Measurements from ENCODE around the gene PXMP2. TPM values are rescaled to one million over a fixed set of nuclear protein-coding genes. Genes with fewer than 3 reads are reported as not detected.

Gene PXMP2
- polyA plus RNA-seq, 1 donor (not counting 4 experiments of a cell fraction or from before 2014, with no cell fraction given): 18.0 TPM

DNA sequence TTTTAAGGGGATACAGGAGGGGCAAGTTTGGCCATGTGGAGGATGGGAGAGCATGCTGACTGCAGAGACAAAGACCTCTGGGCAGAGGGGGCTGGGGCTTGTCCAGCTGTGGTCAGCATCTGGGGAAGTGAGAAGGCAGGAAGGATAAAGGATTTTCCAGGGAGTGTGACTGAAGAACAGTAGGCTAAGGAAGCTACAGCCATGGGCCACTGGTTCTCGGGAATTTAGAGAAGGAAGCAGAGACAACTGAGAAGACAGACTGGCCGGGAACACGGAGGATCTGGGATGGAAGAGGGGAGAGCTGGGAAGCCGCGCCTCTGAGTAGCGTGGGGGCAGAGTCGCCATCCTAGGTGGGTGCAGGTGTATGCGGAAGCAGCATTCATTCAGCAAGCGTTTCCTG, 16.3 kb downstream of the PXMP2 start:
- no peak overlapping the region for H2AFZ ChIP-seq (ENCODE audit: control insufficient read depth, low read length)
- no peak for TF ChIP-seq EZH2 (IDR thresholded peaks at IDR 0.05; ENCODE audit: low read length)
- no peak for TF ChIP-seq CTCF (optimal IDR thresholded peaks at IDR 0.05 in 1 of 3, IDR thresholded peaks at IDR 0.05 in 1 of 3, conservative IDR thresholded peaks at IDR 0.05 in 1 of 3; ENCODE audit: extremely low read depth in 1 of 3, insufficient read depth in 2 of 3, low read length in 3 of 3)
- no peaks in the 10 kb centered on the region for H3K27me3 ChIP-seq (ENCODE audit: control insufficient read depth, extremely low read depth, insufficient read depth, low read length)
- dilution Hi-C loops (cut with MboI; ENCODE audit: extremely low pct_ligation_motif_present, low sequenced_read_pairs): no loop called here
- H3K9ac ChIP-seq (ENCODE audit: control insufficient read depth, extremely low read depth, insufficient read depth, low read length): no peak overlapping the region
- no peak overlapping the region for H3K27ac ChIP-seq (ENCODE audit: control insufficient read depth, insufficient read depth, low read length)
- peaks cover 0 to 11% of the 10 kb centered on the region in 2 experiments for H3K36me3 ChIP-seq (ENCODE audit: control insufficient read depth in 2 of 2, extremely low read depth in 1 of 2, insufficient read depth in 2 of 2, low read length in 2 of 2)
- no peak for FAIRE-seq
- H4K20me1 ChIP-seq (ENCODE audit: control insufficient read depth, extremely low read depth, insufficient read depth, low read length): no peaks in the 10 kb centered on the region
- DNase-seq (ENCODE audit: low read depth, low spot score): no peak
- H3K79me2 ChIP-seq (ENCODE audit: control insufficient read depth, insufficient read depth, low read length): no peaks in the 10 kb centered on the region
- H3K9me3 ChIP-seq (ENCODE audit: control insufficient read depth, low read depth, low read length): no peaks in the 10 kb centered on the region
- H3K4me1 ChIP-seq (ENCODE audit: control insufficient read depth, extremely low read depth, insufficient read depth, low read length): no peaks in the 10 kb centered on the region
- no peak overlapping the region for H3K4me3 ChIP-seq (ENCODE audit: control insufficient read depth in 2 of 3, extremely low read depth in 1 of 3, insufficient read depth in 2 of 3, low read depth in 1 of 3, low read length in 3 of 3)
- no peak overlapping the region for H3K4me2 ChIP-seq (ENCODE audit: control insufficient read depth, extremely low read depth, insufficient read depth, low read depth, low read length)
- H3K9me1 ChIP-seq (ENCODE audit: control insufficient read depth, extremely low read depth, insufficient read depth, low read length): no peaks in the 10 kb centered on the region

- dilution Hi-C loops (cut with MboI; ENCODE audit: extremely low pct_ligation_motif_present, low sequenced_read_pairs): no loop called here
- TF ChIP-seq CTCF (optimal IDR thresholded peaks at IDR 0.05 in 1 of 3, IDR thresholded peaks at IDR 0.05 in 1 of 3, conservative IDR thresholded peaks at IDR 0.05 in 1 of 3; ENCODE audit: extremely low read depth in 1 of 3, insufficient read depth in 2 of 3, low read length in 3 of 3): no peak
- no peak for TF ChIP-seq EZH2 (IDR thresholded peaks at IDR 0.05; ENCODE audit: low read length)
- H3K9me1 ChIP-seq (ENCODE audit: control insufficient read depth, extremely low read depth, insufficient read depth, low read length): no peaks in the 10 kb centered on the region
- no peaks in the 10 kb centered on the region for H4K20me1 ChIP-seq (ENCODE audit: control insufficient read depth, extremely low read depth, insufficient read depth, low read length)
- H3K4me3 ChIP-seq (ENCODE audit: control insufficient read depth in 2 of 3, extremely low read depth in 1 of 3, insufficient read depth in 2 of 3, low read depth in 1 of 3, low read length in 3 of 3): no peak overlapping the region
- H3K79me2 ChIP-seq (ENCODE audit: control insufficient read depth, insufficient read depth, low read length): peaks cover 22% of the 10 kb centered on the region
- H3K4me1 ChIP-seq (ENCODE audit: control insufficient read depth, extremely low read depth, insufficient read depth, low read length): peaks cover 8% of the 10 kb centered on the region
- H3K27ac ChIP-seq (ENCODE audit: control insufficient read depth, insufficient read depth, low read length): no peak overlapping the region
- FAIRE-seq: no peak
- no peaks in the 10 kb centered on the region for H3K9me3 ChIP-seq (ENCODE audit: control insufficient read depth, low read depth, low read length)
- H3K4me2 ChIP-seq (ENCODE audit: control insufficient read depth, extremely low read depth, insufficient read depth, low read depth, low read length): no peak overlapping the region
- H3K36me3 ChIP-seq (ENCODE audit: control insufficient read depth in 2 of 2, extremely low read depth in 1 of 2, insufficient read depth in 2 of 2, low read length in 2 of 2): peaks cover 0 to 8% of the 10 kb centered on the region in 2 experiments
- no peak overlapping the region for H3K9ac ChIP-seq (ENCODE audit: control insufficient read depth, extremely low read depth, insufficient read depth, low read length)
- no peaks in the 10 kb centered on the region for H3K27me3 ChIP-seq (ENCODE audit: control insufficient read depth, extremely low read depth, insufficient read depth, low read length)
- H2AFZ ChIP-seq (ENCODE audit: control insufficient read depth, low read length): no peak overlapping the region
- no peak for DNase-seq (ENCODE audit: low read depth, low spot score)
These were observed 19.9 kb downstream of the PXMP2 start for GRCh38 chr12:132707241-132707640.
